IMR-90 (cell line): Measurements from ENCODE around the gene OR2F1. TPM values are rescaled to one million over a fixed set of nuclear protein-coding genes. Genes with fewer than 3 reads are reported as not detected.
"Not testable (repeated sequence)": the region's sequence is repeated elsewhere in the genome, so short reads cannot be mapped to it uniquely, and the experiment has no call there.

Source experiments
- ATAC-seq: fragments of 200-7000 bp; cut with Tn5 transposase; 2 replicates; pipeline ENCODE4 v1.9.1; 2020; ENCODE audit warnings: low read depth, mild to moderate bottlenecking, moderate library complexity
- BruUV-seq: library from RNA; stranded (reverse); fragments of 400-500 nt; replicated peaks from 2 replicates; lab custom pipeline; 2021; lab: Mats Ljungman, UMichigan
- CTCF ChIA-PET: fragments of 300-600 bp; formaldehyde crosslinking; extraction: SDS; loops from one replicate; lab custom pipeline; 2021; ENCODE audit warnings: antibody characterized with exemption; lab: Yijun Ruan, JAX
- POLR2A ChIA-PET: fragments of 300-600 bp; sonication (Branson Sonifier 250); formaldehyde crosslinking; loops from one replicate; lab custom pipeline; 2022; ENCODE audit warnings: antibody characterized with exemption; ENCODE audit not compliant: unreplicated experiment; lab: Charles Lee
- DNase-seq: peaks from one replicate; pipeline ENCODE4 v3.0.0; 2013
- H2AFZ ChIP-seq: replicated peaks from 2 replicates; pipeline ENCODE3; 2013; ENCODE audit warnings: low read length, mild to moderate bottlenecking; ENCODE audit not compliant: poor library complexity
- H2AK5ac ChIP-seq: 2 replicates; pipeline ENCODE4 v1.6.1; 2013; ENCODE audit warnings: low read depth, low read length, inconsistent platforms
- H2AK9ac ChIP-seq: replicated peaks from 2 replicates; pipeline ENCODE3; 2013; ENCODE audit warnings: mild to moderate bottlenecking, low read depth, low read length, moderate library complexity; ENCODE audit not compliant: poor library complexity
- H2BK120ac ChIP-seq: 2 replicates; pipeline ENCODE4 v1.6.1; 2013; ENCODE audit warnings: low read depth, low read length, inconsistent platforms
- H2BK15ac ChIP-seq: 3 replicates; pipeline ENCODE4 v1.6.1; 2013; ENCODE audit warnings: low read depth, low read length, inconsistent platforms
- H2BK20ac ChIP-seq: 2 replicates; pipeline ENCODE4 v1.6.1; 2013; ENCODE audit warnings: low read depth, mild to moderate bottlenecking, inconsistent platforms, low read length, moderate library complexity
- H2BK5ac ChIP-seq: 2 replicates; pipeline ENCODE4 v1.6.1; 2013; ENCODE audit warnings: mild to moderate bottlenecking, low read depth, low read length, inconsistent platforms; ENCODE audit not compliant: poor library complexity, severe bottlenecking
- H3K14ac ChIP-seq: replicated peaks from 2 replicates; pipeline ENCODE4 v1.6.1; 2013; ENCODE audit warnings: low read depth, low read length, inconsistent platforms
- H3K18ac ChIP-seq: 2 replicates; pipeline ENCODE4 v1.6.1; 2013; ENCODE audit warnings: low read depth, low read length, control low read depth
- H3K23ac ChIP-seq: 2 replicates; pipeline ENCODE4 v1.6.1; 2013; ENCODE audit warnings: low read depth, low read length, inconsistent platforms
- H3K27ac ChIP-seq: 2 replicates; pipeline ENCODE4 v1.5.1; 2013; ENCODE audit warnings: mild to moderate bottlenecking, control low read depth, low read length; ENCODE audit not compliant: insufficient read depth
- H3K27me3 ChIP-seq: 2 replicates; pipeline ENCODE4 v1.6.1; 2013; ENCODE audit warnings: low read length; ENCODE audit not compliant: control insufficient read depth, insufficient read depth
- H3K36me3 ChIP-seq: 2 replicates; pipeline ENCODE4 v1.6.1; 2013; ENCODE audit warnings: low read length, mixed read lengths; ENCODE audit not compliant: control insufficient read depth, insufficient read depth
- H3K4ac ChIP-seq: 2 replicates; pipeline ENCODE4 v1.6.1; 2013; ENCODE audit warnings: low read depth, low read length, inconsistent platforms
- H3K4me1 ChIP-seq: 2 replicates; pipeline ENCODE4 v1.6.1; 2013; ENCODE audit warnings: low read length, mixed read lengths; ENCODE audit not compliant: control insufficient read depth, insufficient read depth
- H3K4me2 ChIP-seq: 2 replicates; pipeline ENCODE4 v1.6.1; 2013; ENCODE audit warnings: low read depth, mild to moderate bottlenecking, control low read depth, low read length, moderate library complexity
- H3K4me3 ChIP-seq: 2 replicates; pipeline ENCODE4 v1.5.1; 2013; ENCODE audit warnings: low read depth, mild to moderate bottlenecking, control low read depth, low read length, moderate library complexity; ENCODE audit not compliant: insufficient read depth
- H3K56ac ChIP-seq: 2 replicates; pipeline ENCODE4 v1.6.1; 2013; ENCODE audit warnings: low read length, inconsistent platforms; ENCODE audit not compliant: insufficient read depth; ENCODE audit errors: extremely low read depth
- H3K79me1 ChIP-seq, 2 experiments: 2 replicates each; pipeline ENCODE4 v1.6.1; 2013; ENCODE audit warnings: low read length in 2 of 2, inconsistent platforms in 1 of 2, low read depth in 1 of 2
- H3K9ac ChIP-seq: 2 replicates; pipeline ENCODE4 v1.6.1; 2013; ENCODE audit warnings: low read depth, low read length, control low read depth
- H3K9me1 ChIP-seq: 2 replicates; pipeline ENCODE4 v1.6.1; 2013; ENCODE audit warnings: low read length, inconsistent platforms; ENCODE audit not compliant: insufficient read depth
- H3K9me3 ChIP-seq: 2 replicates; pipeline ENCODE4 v1.6.1; 2013; ENCODE audit warnings: low read length; ENCODE audit not compliant: control insufficient read depth, insufficient read depth
- H4K20me1 ChIP-seq: 2 replicates; pipeline ENCODE4 v1.6.1; 2013; ENCODE audit warnings: low read length, inconsistent platforms; ENCODE audit not compliant: insufficient read depth
- H4K5ac ChIP-seq: 2 replicates; pipeline ENCODE4 v1.6.1; 2013; ENCODE audit warnings: mild to moderate bottlenecking, low read depth, low read length, control low read depth
- H4K8ac ChIP-seq, 2 experiments: 2 replicates each; pipeline ENCODE4 v1.6.1; 2013; ENCODE audit warnings: low read depth in 2 of 2, low read length in 2 of 2, control low read depth in 1 of 2, inconsistent platforms in 1 of 2
- H4K91ac ChIP-seq: 2 replicates; pipeline ENCODE4 v1.6.1; 2013; ENCODE audit warnings: low read depth, low read length, inconsistent platforms; ENCODE audit not compliant: insufficient read depth
- WGBS, 2 experiments: methylation state at CpG; one replicate each; pipeline versions ENCODE4 v1.1.5 to v1.1.7; 2013; ENCODE audit warnings: missing lambda C conversion rate in 2 of 2; ENCODE audit not compliant: insufficient read length in 1 of 2; ENCODE audit errors: extremely low coverage in 2 of 2; 5-methylcytosine and 5-hydroxymethylcytosine counted together
- dilution Hi-C: fragments of 300-500 bp; cut with HindIII; formaldehyde crosslinking; loops from one replicate; pipeline ENCODE4 v1.14.3; 2018; ENCODE audit warnings: low sequenced_read_pairs; ENCODE audit not compliant: unreplicated experiment
- in situ Hi-C: fragments of 300-500 bp; cut with MboI; formaldehyde crosslinking; loops from 3 replicates; pipeline ENCODE4 v1.14.3; 2019; ENCODE audit warnings: low sequenced_read_pairs, inconsistent platforms, mixed read lengths
- intact Hi-C: fragments of 100-400 bp; cut with micrococcal nuclease; formaldehyde crosslinking; loops from 2 replicates; pipeline ENCODE4 v1.10.0; 2022
- polyA plus RNA-seq, 3 experiments: library from polyadenylated mRNA; depleted of rRNA; stranded (reverse); fragments of >200 nt; gene quantifications; 2 replicates each; pipeline ENCODE4 v1.2.3, GENCODE V29; 2012; ENCODE audit warnings: low replicate concordance in 1 of 3
- total RNA-seq: library from RNA; depleted of rRNA; stranded (reverse); fragments of >200 nt; gene quantifications from 2 replicates; pipeline ENCODE4 v1.2.3, GENCODE V29; 2012

OR2F1 gene
- total and polyA plus RNA-seq, 2 of the 4 experiments (the other 2 are of a cell fraction), result not detected

- H2AK9ac ChIP-seq, in situ Hi-C loops, H3K4me1 ChIP-seq, BruUV-seq, H3K27me3 ChIP-seq, H3K79me1 ChIP-seq, H3K4ac ChIP-seq, H4K91ac ChIP-seq, H2AK5ac ChIP-seq, H2BK120ac ChIP-seq, H3K9me1 ChIP-seq, H3K9ac ChIP-seq, POLR2A ChIA-PET, H2BK5ac ChIP-seq, H3K18ac ChIP-seq, H3K14ac ChIP-seq, H3K4me3 ChIP-seq, DNase-seq, H3K36me3 ChIP-seq, H4K8ac ChIP-seq, H2BK20ac ChIP-seq, H3K9me3 ChIP-seq, ATAC-seq, dilution Hi-C loops, H4K20me1 ChIP-seq, H3K4me2 ChIP-seq, H3K27ac ChIP-seq, H4K5ac ChIP-seq, H2AFZ ChIP-seq, H3K23ac ChIP-seq, H2BK15ac ChIP-seq, H3K56ac ChIP-seq: not testable (repeated sequence)
- WGBS, 2 experiments, result no CpG with 5 or more reads among the region's 1 CpG
- CTCF ChIA-PET, result interaction anchor here (0.6 kb wide), 1 partner anchor 110 kb away, joined by 3 read pairs; no protein-coding TSS in a partner anchor
- intact Hi-C loops, result loop anchor here (1.0 to 10.0 kb wide), 2 partner anchors 110 to 126 kb away; no protein-coding TSS in a partner anchor
Measured at GRCh38 chr7:144010821-144011220, 56.2 kb downstream of the OR2F1 start.
